CD4-positive, alpha-beta T cell treated with Interleukin-17A for 4 hours (primary cell): ENCODE results near the gene SYMPK.

Experiments used
- DNase-seq: peaks from one replicate; pipeline ENCODE4 v3.0.0-alpha.2; 2020; ENCODE audit warnings: mixed read lengths

Gene SYMPK

GRCh38 chr19:45779231-45780145 is 83.5 kb downstream of the SYMPK start:
- DNase-seq: peak; percentile 79

GRCh38 chr19:45778010-45778661 is 84.8 kb downstream of the SYMPK start:
- DNase-seq: no peak

- no peak for DNase-seq
Measured at GRCh38 chr19:45777395-45777961, 85.5 kb downstream of the SYMPK start.

GRCh38 chr19:45774765-45775164 is 88.2 kb downstream of the SYMPK start:
- DNase-seq: no peak

GRCh38 chr19:45773384-45773783 is 89.6 kb downstream of the SYMPK start:
- no peak for DNase-seq

- DNase-seq: no peak
Measured at GRCh38 chr19:45772912-45773311, 90.0 kb downstream of the SYMPK start.

GRCh38 chr19:45772130-45772840 is 90.7 kb downstream of the SYMPK start:
- no peak for DNase-seq

GRCh38 chr19:45771311-45771933 is 91.5 kb downstream of the SYMPK start:
- DNase-seq: no peak

GRCh38 chr19:45770192-45771101 is 92.5 kb downstream of the SYMPK start:
- peak; percentile 94 for DNase-seq

GRCh38 chr19:45769821-45770191 is 93.1 kb downstream of the SYMPK start:
- DNase-seq: no peak

- DNase-seq: peak; percentile 95
Measured at GRCh38 chr19:45768984-45769782, 93.8 kb downstream of the SYMPK start, which contains the start of gene SIX5. Gene SIX5, minus strand, starts transcription at chr19:45769252. Its CDS starts 408 bp downstream, at chr19:45768844.

GRCh38 chr19:45768655-45768983 is 94.3 kb downstream of the SYMPK start:
- peak; percentile 57 for DNase-seq

- DNase-seq: no peak
Measured at GRCh38 chr19:45767881-45768654, 94.9 kb downstream of the SYMPK start.

- DNase-seq: no peak
Measured at GRCh38 chr19:45767410-45767880, 95.5 kb downstream of the SYMPK start.

GRCh38 chr19:45766869-45767346 is 96.0 kb downstream of the SYMPK start:
- DNase-seq: no peak

GRCh38 chr19:45766296-45766868 is 96.6 kb downstream of the SYMPK start:
- no peak for DNase-seq

GRCh38 chr19:45765702-45766295 is 97.1 kb downstream of the SYMPK start:
- DNase-seq: no peak
